GM19035 (cell line): ENCODE data around the gene AP1S1.
"Not testable (repeated sequence)": the region's sequence is repeated elsewhere in the genome, so short reads cannot be mapped to it uniquely, and the experiment has no call there.

Experiments
- ATAC-seq: cut with Tn5 transposase; IDR thresholded peaks from one replicate; pipeline ENCODE4 v1.9.1; 2021; ENCODE audit not compliant: unreplicated experiment

AP1S1 gene

GRCh38 chr7:101124376-101125056 lies 29.8 kb upstream of the AP1S1 start:
- no peak for ATAC-seq

GRCh38 chr7:101125989-101126650 lies 28.2 kb upstream of the AP1S1 start:
- ATAC-seq, result no peak

GRCh38 chr7:101126651-101127459 lies 27.4 kb upstream of the AP1S1 start, which contains the start of gene SERPINE1:
TSS of gene SERPINE1 (plus strand) at chr7:101127104. CDS start at chr7:101128394, 1,290 bp downstream.
- peak; percentile 64 for ATAC-seq

GRCh38 chr7:101127460-101128039 lies 26.7 kb upstream of the AP1S1 start:
- no peak for ATAC-seq

- no peak for ATAC-seq
Measured at GRCh38 chr7:101128040-101128834, 26.0 kb upstream of the AP1S1 start.

- no peak for ATAC-seq
Measured at GRCh38 chr7:101129603-101130117, 24.6 kb upstream of the AP1S1 start.

- ATAC-seq, result not testable (repeated sequence)
Measured at GRCh38 chr7:101132626-101133600, 21.4 kb upstream of the AP1S1 start.

- ATAC-seq, result no peak
Measured at GRCh38 chr7:101133621-101134398, 20.5 kb upstream of the AP1S1 start.

- no peak for ATAC-seq
Measured at GRCh38 chr7:101134399-101134980, 19.8 kb upstream of the AP1S1 start.

GRCh38 chr7:101137651-101138212 lies 16.5 kb upstream of the AP1S1 start:
- no peak for ATAC-seq

- ATAC-seq, result peak; percentile 80
Measured at GRCh38 chr7:101138213-101138870, 15.9 kb upstream of the AP1S1 start.

- no peak for ATAC-seq
Measured at GRCh38 chr7:101140339-101140699, 14.0 kb upstream of the AP1S1 start.

- ATAC-seq, result no peak
Measured at GRCh38 chr7:101140746-101141382, 13.4 kb upstream of the AP1S1 start.

- no peak for ATAC-seq
Measured at GRCh38 chr7:101151908-101152651, 2.2 kb upstream of the AP1S1 start.

- ATAC-seq, result peak; percentile 28
Measured at GRCh38 chr7:101154693-101155102, 422 bp downstream of the AP1S1 start.

- ATAC-seq, result no peak
Measured at GRCh38 chr7:101155303-101155702, 1.0 kb downstream of the AP1S1 start.
